ENCODE measurements around the gene TRPV2. TPM values are rescaled to one million over a fixed set of nuclear protein-coding genes. Genes with fewer than 3 reads are reported as not detected.

Gene TRPV2
- total and polyA plus RNA-seq, 8 donors, result 0.58 to 24.8 (median 5.9) TPM

DNA sequence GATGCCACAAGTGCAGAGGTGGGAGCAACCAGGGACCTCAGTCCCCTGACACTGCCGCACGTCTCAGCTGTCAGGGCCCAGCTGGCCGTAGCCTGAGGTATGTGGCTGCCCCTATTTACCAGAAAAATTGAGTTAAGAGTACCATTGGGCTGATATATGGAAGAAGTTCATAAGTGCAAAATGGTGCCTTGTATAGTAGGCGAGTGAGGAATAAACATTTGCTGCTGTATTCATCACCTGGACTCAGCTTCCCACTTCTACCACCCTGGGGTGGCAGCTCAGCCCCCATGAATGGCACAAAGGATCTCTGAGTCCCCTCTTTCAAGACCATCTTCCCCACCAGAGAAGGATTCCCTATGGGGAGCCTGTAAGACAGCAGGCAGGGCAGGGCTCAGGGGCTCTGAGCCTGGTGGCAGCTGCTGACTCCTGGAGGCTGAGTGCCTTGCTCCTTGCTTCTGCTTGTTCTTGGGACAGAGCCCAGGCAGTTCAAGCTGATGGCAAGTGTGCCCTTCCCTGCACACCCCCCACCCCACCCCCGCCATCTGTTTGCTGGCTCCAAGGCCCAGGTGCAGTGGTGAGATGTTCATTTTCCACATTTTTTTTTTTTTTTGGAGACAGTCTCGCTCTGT, 29.0 kb downstream of the TRPV2 start:
- peaks cover 37 to 92% (median 82%) of the 10 kb centered on the region in 4 donors for H3K36me3 ChIP-seq
- no peaks in the 10 kb centered on the region for H3K27me3 ChIP-seq
- H3K9me3 ChIP-seq, result no peaks in the 10 kb centered on the region
- TF ChIP-seq CTCF (IDR thresholded peaks at IDR 0.05) (no peak), POLR2AphosphoS5 (IDR thresholded peaks at IDR 0.05) (peak in 1 of 3 donors; percentile 10), EP300 (IDR thresholded peaks at IDR 0.05) (no peak), POLR2A (IDR thresholded peaks at IDR 0.05) (no peak)
- H3K27ac ChIP-seq, result peak overlapping the region in 4 of 5 donors; percentile 10 to 93 (median 38)
- peaks cover 38 to 67% (median 57%) of the 10 kb centered on the region in 4 donors for H3K4me1 ChIP-seq
- H3K4me3 ChIP-seq, result no peak overlapping the region
- whole genome bisulfite sequencing, 5 donors, result 77 to 82% (median 78%) methylated on average over 6 of the region's 6 CpGs
- DNase-seq, result peak in 1 of 2 donors; percentile 34
- intact Hi-C loops (cut with DNase I; ENCODE audit: low total_unique reads), result no loop called here

- 84 to 89% (median 85%) methylated on average over 11 to 12 of the region's 12 CpGs for WGBS, 5 donors
- Histone ChIP-seq H3K27ac (peak overlapping the region in 1 of 5 donors; percentile 93), H3K27me3 (no peaks in the 10 kb centered on the region), H3K4me1 (peaks cover 23 to 47% (median 36%) of the 10 kb centered on the region in 4 donors), H3K4me3 (no peak overlapping the region), H3K9me3 (no peaks in the 10 kb centered on the region), H3K36me3 (peaks cover 28 to 88% (median 74%) of the 10 kb centered on the region in 4 donors)
- TF ChIP-seq EP300 (IDR thresholded peaks at IDR 0.05) (no peak), CTCF (IDR thresholded peaks at IDR 0.05) (no peak)
- intact Hi-C loops (cut with DNase I; ENCODE audit: low total_unique reads), result no loop called here
- DNase-seq, result no peak
Observed at GRCh38 chr17:16446338-16446983, 31.1 kb downstream of the TRPV2 start.

DNA sequence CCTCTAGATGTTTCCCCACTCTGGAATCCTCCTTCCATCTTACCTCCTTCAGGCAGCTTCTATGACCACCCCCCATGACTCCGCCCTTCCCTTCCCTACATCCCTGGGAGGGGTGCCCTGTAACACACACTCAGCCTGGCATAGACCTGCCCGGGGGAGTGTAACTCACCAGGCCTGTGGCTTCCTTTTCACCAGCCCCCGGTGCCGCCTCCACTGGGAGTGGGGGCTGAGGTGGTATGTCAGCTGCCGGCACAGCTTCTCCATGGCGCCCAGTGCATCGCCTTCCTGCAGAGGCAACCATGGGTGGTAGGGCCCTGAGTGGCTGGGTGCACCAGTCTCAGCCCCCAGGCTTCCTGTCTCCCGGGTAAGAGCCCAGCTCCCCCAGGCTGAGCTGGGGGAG, 32.3 kb downstream of the TRPV2 start:
- Histone ChIP-seq H3K4me1 (peaks cover 17 to 36% (median 24%) of the 10 kb centered on the region in 4 donors), H3K36me3 (peaks cover 18 to 75% (median 62%) of the 10 kb centered on the region in 4 donors), H3K27me3 (no peaks in the 10 kb centered on the region), H3K4me3 (no peak overlapping the region), H3K9me3 (no peaks in the 10 kb centered on the region), H3K27ac (no peak overlapping the region)
- DNase-seq, result no peak
- 76 to 96% (median 86%) methylated on average over 5 to 8 of the region's 8 CpGs for WGBS, 5 donors
- no peak for TF ChIP-seq CTCF (IDR thresholded peaks at IDR 0.05)
- TF ChIP-seq POLR2AphosphoS5 (IDR thresholded peaks at IDR 0.05), result no peak
- TF ChIP-seq POLR2A (IDR thresholded peaks at IDR 0.05), result no peak
- no peak for TF ChIP-seq EP300 (IDR thresholded peaks at IDR 0.05)
- intact Hi-C loops (cut with DNase I; ENCODE audit: low total_unique reads), result no loop called here

- DNase-seq, result no peak
- Histone ChIP-seq H3K9me3 (no peaks in the 10 kb centered on the region), H3K36me3 (peaks cover 14 to 67% (median 54%) of the 10 kb centered on the region in 4 donors), H3K4me1 (peaks cover 9 to 38% (median 16%) of the 10 kb centered on the region in 4 donors), H3K27ac (no peak overlapping the region), H3K27me3 (no peaks in the 10 kb centered on the region), H3K4me3 (no peak overlapping the region)
- TF ChIP-seq POLR2AphosphoS5 (IDR thresholded peaks at IDR 0.05), result no peak
- no peak for TF ChIP-seq CTCF (IDR thresholded peaks at IDR 0.05)
- 82 to 87% (median 85%) methylated on average over 6 of the region's 6 CpGs for WGBS, 5 donors
- intact Hi-C loops (cut with DNase I; ENCODE audit: low total_unique reads), result no loop called here
Observed at GRCh38 chr17:16448490-16448889, 33.1 kb downstream of the TRPV2 start.
